IMR-90 (cell line): ENCODE measurements around the gene FCRLB. TPM values are rescaled to one million over a fixed set of nuclear protein-coding genes. Genes with fewer than 3 reads are reported as not detected.
A peak's percentile ranks its signal among the peaks of the same experiment; 100 is the strongest.

ENCODE experiments used
- ATAC-seq: fragments of 200-7000 bp; cut with Tn5 transposase; 2 replicates; pipeline ENCODE4 v1.9.1; 2020; ENCODE audit warnings: low read depth, mild to moderate bottlenecking, moderate library complexity
- BruUV-seq: library from RNA; stranded (reverse); fragments of 400-500 nt; replicated peaks from 2 replicates; lab custom pipeline; 2021; lab: Mats Ljungman, UMichigan
- CTCF ChIA-PET: fragments of 300-600 bp; formaldehyde crosslinking; extraction: SDS; loops from one replicate; lab custom pipeline; 2021; ENCODE audit warnings: antibody characterized with exemption; lab: Yijun Ruan, JAX
- POLR2A ChIA-PET: fragments of 300-600 bp; sonication (Branson Sonifier 250); formaldehyde crosslinking; loops from one replicate; lab custom pipeline; 2022; ENCODE audit warnings: antibody characterized with exemption; ENCODE audit not compliant: unreplicated experiment; lab: Charles Lee
- DNase-seq: peaks from one replicate; pipeline ENCODE4 v3.0.0; 2013
- H2AFZ ChIP-seq: replicated peaks from 2 replicates; pipeline ENCODE3; 2013; ENCODE audit warnings: low read length, mild to moderate bottlenecking; ENCODE audit not compliant: poor library complexity
- H2AK5ac ChIP-seq: 2 replicates; pipeline ENCODE4 v1.6.1; 2013; ENCODE audit warnings: low read depth, low read length, inconsistent platforms
- H2AK9ac ChIP-seq: replicated peaks from 2 replicates; pipeline ENCODE3; 2013; ENCODE audit warnings: mild to moderate bottlenecking, low read depth, low read length, moderate library complexity; ENCODE audit not compliant: poor library complexity
- H2BK120ac ChIP-seq: 2 replicates; pipeline ENCODE4 v1.6.1; 2013; ENCODE audit warnings: low read depth, low read length, inconsistent platforms
- H2BK15ac ChIP-seq: 3 replicates; pipeline ENCODE4 v1.6.1; 2013; ENCODE audit warnings: low read depth, low read length, inconsistent platforms
- H2BK20ac ChIP-seq: 2 replicates; pipeline ENCODE4 v1.6.1; 2013; ENCODE audit warnings: low read depth, mild to moderate bottlenecking, inconsistent platforms, low read length, moderate library complexity
- H2BK5ac ChIP-seq: 2 replicates; pipeline ENCODE4 v1.6.1; 2013; ENCODE audit warnings: mild to moderate bottlenecking, low read depth, low read length, inconsistent platforms; ENCODE audit not compliant: poor library complexity, severe bottlenecking
- H3K14ac ChIP-seq: replicated peaks from 2 replicates; pipeline ENCODE4 v1.6.1; 2013; ENCODE audit warnings: low read depth, low read length, inconsistent platforms
- H3K18ac ChIP-seq: 2 replicates; pipeline ENCODE4 v1.6.1; 2013; ENCODE audit warnings: low read depth, low read length, control low read depth
- H3K23ac ChIP-seq: 2 replicates; pipeline ENCODE4 v1.6.1; 2013; ENCODE audit warnings: low read depth, low read length, inconsistent platforms
- H3K27ac ChIP-seq: 2 replicates; pipeline ENCODE4 v1.5.1; 2013; ENCODE audit warnings: mild to moderate bottlenecking, control low read depth, low read length; ENCODE audit not compliant: insufficient read depth
- H3K27me3 ChIP-seq: 2 replicates; pipeline ENCODE4 v1.6.1; 2013; ENCODE audit warnings: low read length; ENCODE audit not compliant: control insufficient read depth, insufficient read depth
- H3K36me3 ChIP-seq: 2 replicates; pipeline ENCODE4 v1.6.1; 2013; ENCODE audit warnings: low read length, mixed read lengths; ENCODE audit not compliant: control insufficient read depth, insufficient read depth
- H3K4ac ChIP-seq: 2 replicates; pipeline ENCODE4 v1.6.1; 2013; ENCODE audit warnings: low read depth, low read length, inconsistent platforms
- H3K4me1 ChIP-seq: 2 replicates; pipeline ENCODE4 v1.6.1; 2013; ENCODE audit warnings: low read length, mixed read lengths; ENCODE audit not compliant: control insufficient read depth, insufficient read depth
- H3K4me2 ChIP-seq: 2 replicates; pipeline ENCODE4 v1.6.1; 2013; ENCODE audit warnings: low read depth, mild to moderate bottlenecking, control low read depth, low read length, moderate library complexity
- H3K4me3 ChIP-seq: 2 replicates; pipeline ENCODE4 v1.5.1; 2013; ENCODE audit warnings: low read depth, mild to moderate bottlenecking, control low read depth, low read length, moderate library complexity; ENCODE audit not compliant: insufficient read depth
- H3K56ac ChIP-seq: 2 replicates; pipeline ENCODE4 v1.6.1; 2013; ENCODE audit warnings: low read length, inconsistent platforms; ENCODE audit not compliant: insufficient read depth; ENCODE audit errors: extremely low read depth
- H3K79me1 ChIP-seq, 2 experiments: 2 replicates each; pipeline ENCODE4 v1.6.1; 2013; ENCODE audit warnings: low read length in 2 of 2, inconsistent platforms in 1 of 2, low read depth in 1 of 2
- H3K9ac ChIP-seq: 2 replicates; pipeline ENCODE4 v1.6.1; 2013; ENCODE audit warnings: low read depth, low read length, control low read depth
- H3K9me1 ChIP-seq: 2 replicates; pipeline ENCODE4 v1.6.1; 2013; ENCODE audit warnings: low read length, inconsistent platforms; ENCODE audit not compliant: insufficient read depth
- H3K9me3 ChIP-seq: 2 replicates; pipeline ENCODE4 v1.6.1; 2013; ENCODE audit warnings: low read length; ENCODE audit not compliant: control insufficient read depth, insufficient read depth
- H4K20me1 ChIP-seq: 2 replicates; pipeline ENCODE4 v1.6.1; 2013; ENCODE audit warnings: low read length, inconsistent platforms; ENCODE audit not compliant: insufficient read depth
- H4K5ac ChIP-seq: 2 replicates; pipeline ENCODE4 v1.6.1; 2013; ENCODE audit warnings: mild to moderate bottlenecking, low read depth, low read length, control low read depth
- H4K8ac ChIP-seq, 2 experiments: 2 replicates each; pipeline ENCODE4 v1.6.1; 2013; ENCODE audit warnings: low read depth in 2 of 2, low read length in 2 of 2, control low read depth in 1 of 2, inconsistent platforms in 1 of 2
- H4K91ac ChIP-seq: 2 replicates; pipeline ENCODE4 v1.6.1; 2013; ENCODE audit warnings: low read depth, low read length, inconsistent platforms; ENCODE audit not compliant: insufficient read depth
- BHLHE40 ChIP-seq: fragments of 150-350 bp; IDR thresholded peaks from 2 replicates; pipeline ENCODE4 v1.6.1; 2016; ENCODE audit warnings: mild to moderate bottlenecking, low read depth, low read length
- CEBPB ChIP-seq: IDR thresholded peaks from 2 replicates; pipeline ENCODE4 v1.6.1; 2012; ENCODE audit warnings: low read depth, low read length, improper control_type of control experiment
- FOS ChIP-seq: fragments of 150-350 bp; IDR thresholded peaks from 2 replicates; pipeline ENCODE4 v1.6.1; 2016; ENCODE audit warnings: low read depth, low read length
- NFE2L2 ChIP-seq: fragments of 150-350 bp; IDR thresholded peaks from 2 replicates; pipeline ENCODE4 v1.6.1; 2016; ENCODE audit warnings: low read depth, mild to moderate bottlenecking, low read length
- RAD21 ChIP-seq: IDR thresholded peaks from 2 replicates; pipeline ENCODE4 v1.6.1; 2012; ENCODE audit warnings: low read length, improper control_type of control experiment
- RCOR1 ChIP-seq: IDR thresholded peaks from 2 replicates; pipeline ENCODE4 v1.6.1; 2012; ENCODE audit warnings: mild to moderate bottlenecking, low read length, improper control_type of control experiment; ENCODE audit not compliant: insufficient replicate concordance
- WGBS, 2 experiments: methylation state at CpG; one replicate each; pipeline versions ENCODE4 v1.1.5 to v1.1.7; 2013; ENCODE audit warnings: missing lambda C conversion rate in 2 of 2; ENCODE audit not compliant: insufficient read length in 1 of 2; ENCODE audit errors: extremely low coverage in 2 of 2; 5-methylcytosine and 5-hydroxymethylcytosine counted together
- dilution Hi-C: fragments of 300-500 bp; cut with HindIII; formaldehyde crosslinking; loops from one replicate; pipeline ENCODE4 v1.14.3; 2018; ENCODE audit warnings: low sequenced_read_pairs; ENCODE audit not compliant: unreplicated experiment
- in situ Hi-C: fragments of 300-500 bp; cut with MboI; formaldehyde crosslinking; loops from 3 replicates; pipeline ENCODE4 v1.14.3; 2019; ENCODE audit warnings: low sequenced_read_pairs, inconsistent platforms, mixed read lengths
- intact Hi-C: fragments of 100-400 bp; cut with micrococcal nuclease; formaldehyde crosslinking; loops from 2 replicates; pipeline ENCODE4 v1.10.0; 2022
- polyA plus RNA-seq, 3 experiments: library from polyadenylated mRNA; depleted of rRNA; stranded (reverse); fragments of >200 nt; gene quantifications; 2 replicates each; pipeline ENCODE4 v1.2.3, GENCODE V29; 2012; ENCODE audit warnings: low replicate concordance in 1 of 3
- total RNA-seq: library from RNA; depleted of rRNA; stranded (reverse); fragments of >200 nt; gene quantifications from 2 replicates; pipeline ENCODE4 v1.2.3, GENCODE V29; 2012

Gene FCRLB
- total and polyA plus RNA-seq, 2 of the 4 experiments (the other 2 are of a cell fraction) = 0.90 to 2.2 TPM

DNA sequence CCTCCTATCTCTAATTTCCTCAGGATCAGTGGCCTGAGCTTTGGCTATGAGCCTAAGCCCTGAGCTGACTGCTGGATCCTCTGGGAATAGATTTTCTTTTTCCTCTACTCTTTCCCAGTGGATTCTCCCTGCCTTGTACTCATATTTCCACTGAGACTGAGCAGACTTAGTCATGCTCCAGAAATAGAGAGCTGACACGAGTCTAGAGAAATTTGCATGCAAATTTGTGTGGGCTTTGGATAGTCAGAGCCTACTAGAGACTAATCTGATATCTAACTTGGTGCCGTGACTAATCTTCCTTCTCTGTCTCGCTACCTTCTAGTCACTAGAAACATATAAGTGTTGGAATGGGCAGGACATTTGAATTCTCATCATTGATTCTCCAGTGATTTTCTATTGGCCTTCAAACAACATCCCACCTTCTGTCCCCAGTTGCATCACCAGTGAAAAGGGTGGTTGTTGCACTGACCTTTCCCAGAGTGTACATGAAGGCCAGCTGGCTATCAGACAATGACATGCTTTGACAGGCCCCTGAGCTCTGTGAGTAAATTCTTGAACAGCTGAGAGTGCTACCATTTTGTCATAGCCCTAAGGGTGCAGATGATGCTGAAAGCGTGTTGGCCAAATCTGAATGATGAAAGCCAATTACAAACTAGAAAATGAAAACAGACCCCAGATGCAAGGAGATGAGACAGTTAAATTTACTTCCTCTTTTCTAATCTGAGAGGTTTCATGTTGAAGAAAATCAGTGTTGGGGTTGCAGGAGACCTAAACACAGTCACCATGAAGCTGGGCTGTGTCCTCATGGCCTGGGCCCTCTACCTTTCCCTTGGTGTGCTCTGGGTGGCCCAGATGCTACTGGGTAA is 14.6 kb upstream of the FCRLB start, which contains the start of gene FCRLA:
Gene FCRLA, plus strand, starts transcription at position 748 of the 866 bp plus-strand sequence. Its CDS starts 36 bp downstream, at position 784.
- H3K79me1 ChIP-seq = no peaks in the 10 kb centered on the region
- H2AFZ ChIP-seq = peak within 1 kb of the TSS; percentile 88
- H3K9ac ChIP-seq = no peak within 1 kb of the TSS
- H3K4me3 ChIP-seq = no peak within 1 kb of the TSS
- in situ Hi-C loops = no loop called here
- peak within 1 kb of the TSS; percentile 24 for H3K27ac ChIP-seq
- DNase-seq = peak; percentile 97
- no peaks in the 10 kb centered on the region for H3K36me3 ChIP-seq
- no peaks in the 10 kb centered on the region for H3K9me3 ChIP-seq
- BruUV-seq = no TSS peak
- H4K8ac ChIP-seq = peak within 1 kb of the TSS; percentile 6 to 61; a peak in 3 of 4 replicates
- peak within 1 kb of the TSS; percentile 48; the same call in 1 of the 2 replicates for H3K18ac ChIP-seq
- H4K5ac ChIP-seq = peak within 1 kb of the TSS; percentile 13; the same call in 1 of the 2 replicates
- no CpG with 5 or more reads among the region's 4 CpGs for WGBS, 2 experiments
- peak within 1 kb of the TSS; percentile 46; the same call in 1 of the 2 replicates for H3K23ac ChIP-seq
- peak within 1 kb of the TSS; percentile 88 for H2BK20ac ChIP-seq
- peak within 1 kb of the TSS; percentile 83 for H2BK120ac ChIP-seq
- ChIA-PET CTCF (no interaction called here), POLR2A (no interaction called here)
- no peaks in the 10 kb centered on the region for H3K27me3 ChIP-seq
- peaks cover 6% of the 10 kb centered on the region; the same call in 1 of the 2 replicates for H3K9me1 ChIP-seq
- peak within 1 kb of the TSS; percentile 70 for H2BK5ac ChIP-seq
- H3K4me1 ChIP-seq = peaks cover 11% of the 10 kb centered on the region
- intact Hi-C loops = no loop called here
- H3K56ac ChIP-seq = peak within 1 kb of the TSS; percentile 33; the same call in 1 of the 2 replicates
- H3K4me2 ChIP-seq = peak within 1 kb of the TSS; percentile 15; the same call in 1 of the 2 replicates
- H2BK15ac ChIP-seq = peak within 1 kb of the TSS; percentile 78; the same call in 2 of the 3 replicates
- H4K20me1 ChIP-seq = peaks cover 4% of the 10 kb centered on the region; the same call in 1 of the 2 replicates
- dilution Hi-C loops = no loop called here
- ATAC-seq = peak; percentile 93
- peak within 1 kb of the TSS; percentile 83 for H3K14ac ChIP-seq
- H3K4ac ChIP-seq = peak within 1 kb of the TSS; percentile 81
- TF ChIP-seq CEBPB = peak; percentile 73
- TF ChIP-seq RCOR1 = no peak
- peak; percentile 11; the same call in 1 of the 2 replicates for TF ChIP-seq BHLHE40
- peak; percentile 78 for TF ChIP-seq FOS
- TF ChIP-seq NFE2L2 = no peak
- 0 out of 2 replicates have a peak, but pooled peaks have one; percentile 3 for TF ChIP-seq RAD21
- peak within 1 kb of the TSS; percentile 75 for H2AK5ac ChIP-seq
- H2AK9ac ChIP-seq = peak within 1 kb of the TSS; percentile 2
- H4K91ac ChIP-seq = peak within 1 kb of the TSS; percentile 28
